Smooth muscle cell (in vitro differentiated cells): ENCODE data around the gene CCL23. TPM values are rescaled to one million over a fixed set of nuclear protein-coding genes. Genes with fewer than 3 reads are reported as not detected.

Source experiments
- DNase-seq: peaks from one replicate; lab custom pipeline; 2025; ENCODE audit not compliant: unreplicated experiment; lab: John Stamatoyannopoulos, UW
- H2AFZ ChIP-seq: fragments of 200-600 bp; sonication (generic); 2 replicates; pipeline ENCODE4 v1.6.0; 2016; ENCODE audit warnings: antibody characterized with exemption, low read depth, mild to moderate bottlenecking
- H3F3A ChIP-seq: fragments of 200-600 bp; sonication (generic); 2 replicates; pipeline ENCODE4 v1.6.0; 2017; ENCODE audit warnings: antibody characterized with exemption, low read depth
- H3K27ac ChIP-seq: fragments of 200-600 bp; sonication (generic); 2 replicates; pipeline ENCODE4 v1.5.1; 2016; ENCODE audit warnings: low read depth, mild to moderate bottlenecking
- H3K27me3 ChIP-seq: fragments of 200-600 bp; sonication (generic); 2 replicates; pipeline ENCODE4 v1.6.1; 2016; ENCODE audit warnings: low read depth, mild to moderate bottlenecking
- H3K36me3 ChIP-seq: fragments of 200-600 bp; sonication (generic); 2 replicates; pipeline ENCODE4 v1.5.1; 2016; ENCODE audit warnings: low read depth
- H3K4me1 ChIP-seq: fragments of 200-600 bp; sonication (generic); 2 replicates; pipeline ENCODE4 v1.5.1; 2016; ENCODE audit warnings: low read depth
- H3K4me2 ChIP-seq: fragments of 200-600 bp; sonication (generic); 2 replicates; pipeline ENCODE4 v1.6.0; 2016; ENCODE audit warnings: mild to moderate bottlenecking
- H3K4me3 ChIP-seq: fragments of 200-600 bp; sonication (generic); 2 replicates; pipeline ENCODE4 v1.5.1; 2016; ENCODE audit warnings: mild to moderate bottlenecking
- H3K79me2 ChIP-seq: fragments of 200-600 bp; sonication (generic); 2 replicates; pipeline ENCODE4 v1.6.0; 2016; ENCODE audit warnings: low read depth, mild to moderate bottlenecking
- H3K9ac ChIP-seq: fragments of 200-600 bp; sonication (generic); 2 replicates; pipeline ENCODE4 v1.6.0; 2016; ENCODE audit warnings: low read depth
- H3K9me3 ChIP-seq: fragments of 200-600 bp; sonication (generic); replicated peaks from 2 replicates; pipeline ENCODE4 v1.5.1; 2016; ENCODE audit warnings: low read depth
- H4K20me1 ChIP-seq: fragments of 200-600 bp; sonication (generic); 2 replicates; pipeline ENCODE4 v1.6.0; 2016; ENCODE audit warnings: low read depth
- WGBS: methylation state at CpG from one replicate; pipeline ENCODE4 v1.1.7; 2016; ENCODE audit warnings: low lambda C conversion rate; 5-methylcytosine and 5-hydroxymethylcytosine counted together
- polyA plus RNA-seq: library from polyadenylated mRNA; unstranded; fragments of >200 nt; fragmentation: Nextera tagmentation; extraction: Ambion mirVana; gene quantifications from 2 replicates; pipeline ENCODE4 v1.2.1, GENCODE V29; 2016
- total RNA-seq: library from RNA; depleted of rRNA; stranded (reverse); fragments of >200 nt; gene quantifications from 2 replicates; pipeline ENCODE4 v1.2.3, GENCODE V29; 2014
- TF ChIP-seq, protein P1 (sequence below): fragments of 200-600 bp; sonication (generic); IDR thresholded peaks from 2 replicates; pipeline ENCODE4 v1.5.1; 2017; ENCODE audit warnings: borderline replicate concordance, mild to moderate bottlenecking, antibody characterized with exemption; ENCODE audit not compliant: insufficient read depth, poor library complexity, severe bottlenecking

CCL23 gene, protein sequence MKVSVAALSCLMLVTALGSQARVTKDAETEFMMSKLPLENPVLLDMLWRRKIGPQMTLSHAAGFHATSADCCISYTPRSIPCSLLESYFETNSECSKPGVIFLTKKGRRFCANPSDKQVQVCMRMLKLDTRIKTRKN
- not detected in 2 replicates for total RNA-seq
- not detected in 2 replicates for polyA plus RNA-seq

DNA sequence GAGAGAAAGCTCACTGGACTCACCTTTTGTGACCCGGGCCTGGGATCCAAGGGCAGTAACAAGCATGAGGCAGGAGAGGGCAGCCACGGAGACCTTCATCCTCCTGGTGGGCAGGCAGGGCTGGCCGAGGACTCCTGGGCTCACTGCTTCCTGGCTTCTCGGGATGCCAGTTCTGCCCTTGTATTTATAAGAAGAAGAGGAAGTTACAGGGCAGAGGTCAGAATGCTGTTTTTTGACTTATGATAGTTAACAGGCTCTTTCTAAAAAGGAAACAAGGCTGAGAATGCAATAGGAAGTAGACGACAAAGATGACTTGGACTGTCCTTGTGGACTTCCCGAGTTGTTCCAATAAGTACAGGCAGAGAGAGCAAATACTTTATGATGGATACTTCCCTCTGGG, at the start of gene CCL23:
Gene CCL23 (minus strand): TSS at position 174 of the 400 bp plus-strand sequence. CDS start 75 bp downstream, at position 99.
- Histone ChIP-seq H2AFZ (no peak within 1 kb of the TSS), H3K36me3 (no peaks in the 10 kb centered on the region), H3K9me3 (no peaks in the 10 kb centered on the region), H3K4me1 (no peaks in the 10 kb centered on the region), H3K27me3 (peaks cover 22% of the 10 kb centered on the region), H3K79me2 (no peaks in the 10 kb centered on the region), H3K27ac (no peak within 1 kb of the TSS), H3K4me3 (no peak within 1 kb of the TSS), H3F3A (no peaks in the 10 kb centered on the region), H4K20me1 (no peaks in the 10 kb centered on the region), H3K9ac (no peak within 1 kb of the TSS), H3K4me2 (no peak within 1 kb of the TSS)
- no peak for DNase-seq
- 70% methylated on average over 6 of the region's 6 CpGs for WGBS
- TF ChIP-seq, protein P1, sequence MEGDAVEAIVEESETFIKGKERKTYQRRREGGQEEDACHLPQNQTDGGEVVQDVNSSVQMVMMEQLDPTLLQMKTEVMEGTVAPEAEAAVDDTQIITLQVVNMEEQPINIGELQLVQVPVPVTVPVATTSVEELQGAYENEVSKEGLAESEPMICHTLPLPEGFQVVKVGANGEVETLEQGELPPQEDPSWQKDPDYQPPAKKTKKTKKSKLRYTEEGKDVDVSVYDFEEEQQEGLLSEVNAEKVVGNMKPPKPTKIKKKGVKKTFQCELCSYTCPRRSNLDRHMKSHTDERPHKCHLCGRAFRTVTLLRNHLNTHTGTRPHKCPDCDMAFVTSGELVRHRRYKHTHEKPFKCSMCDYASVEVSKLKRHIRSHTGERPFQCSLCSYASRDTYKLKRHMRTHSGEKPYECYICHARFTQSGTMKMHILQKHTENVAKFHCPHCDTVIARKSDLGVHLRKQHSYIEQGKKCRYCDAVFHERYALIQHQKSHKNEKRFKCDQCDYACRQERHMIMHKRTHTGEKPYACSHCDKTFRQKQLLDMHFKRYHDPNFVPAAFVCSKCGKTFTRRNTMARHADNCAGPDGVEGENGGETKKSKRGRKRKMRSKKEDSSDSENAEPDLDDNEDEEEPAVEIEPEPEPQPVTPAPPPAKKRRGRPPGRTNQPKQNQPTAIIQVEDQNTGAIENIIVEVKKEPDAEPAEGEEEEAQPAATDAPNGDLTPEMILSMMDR, result no peak

GRCh38 chr17:36066365-36066985, 48.7 kb upstream of the CCL23 start:
- WGBS, result 82% methylated on average over 6 of the region's 6 CpGs
- TF ChIP-seq, protein P1, result no peak
- no peak overlapping the region for H3K4me2 ChIP-seq
- H3K4me3 ChIP-seq, result no peak overlapping the region
- H3F3A ChIP-seq, result no peaks in the 10 kb centered on the region
- peaks cover 9% of the 10 kb centered on the region for H3K27me3 ChIP-seq
- H3K36me3 ChIP-seq, result no peaks in the 10 kb centered on the region
- H3K9ac ChIP-seq, result no peak overlapping the region
- no peaks in the 10 kb centered on the region for H4K20me1 ChIP-seq
- no peak overlapping the region for H2AFZ ChIP-seq
- H3K27ac ChIP-seq, result no peak overlapping the region
- H3K9me3 ChIP-seq, result no peaks in the 10 kb centered on the region
- no peaks in the 10 kb centered on the region for H3K79me2 ChIP-seq
- no peaks in the 10 kb centered on the region for H3K4me1 ChIP-seq
- DNase-seq, result no peak

- H3K79me2 ChIP-seq, result no peaks in the 10 kb centered on the region
- no peak within 1 kb of the TSS for H3K4me2 ChIP-seq
- no peaks in the 10 kb centered on the region for H3F3A ChIP-seq
- H3K27me3 ChIP-seq, result peaks cover 9% of the 10 kb centered on the region
- no peak for DNase-seq
- H3K9me3 ChIP-seq, result no peaks in the 10 kb centered on the region
- no peaks in the 10 kb centered on the region for H4K20me1 ChIP-seq
- H3K9ac ChIP-seq, result no peak within 1 kb of the TSS
- no peaks in the 10 kb centered on the region for H3K36me3 ChIP-seq
- TF ChIP-seq, protein P1, result no peak
- 78% methylated on average over 5 of the region's 5 CpGs for WGBS
- no peak within 1 kb of the TSS for H3K27ac ChIP-seq
- H3K4me1 ChIP-seq, result no peaks in the 10 kb centered on the region
- H2AFZ ChIP-seq, result no peak within 1 kb of the TSS
- no peak within 1 kb of the TSS for H3K4me3 ChIP-seq
Measured at GRCh38 chr17:36063786-36064541, 46.2 kb upstream of the CCL23 start, which contains the start of gene CCL18. CCL18 (plus strand) TSS chr17:36064272; CDS start chr17:36064343, 71 bp downstream.
